ENCODE data around the gene HPSE2.
"Not testable (repeated sequence)": the region's sequence is repeated elsewhere in the genome, so short reads cannot be mapped to it uniquely, and the experiment has no call there.

HPSE2 gene

GRCh38 chr10:99005254-99005653, 230.4 kb downstream of the HPSE2 start:
- DNase-seq (ENCODE audit: low spot score) = no peak

GRCh38 chr10:99004738-99005137, 230.9 kb downstream of the HPSE2 start:
- DNase-seq (ENCODE audit: low spot score) = no peak

GRCh38 chr10:99002392-99002791, 233.3 kb downstream of the HPSE2 start:
- no peak for DNase-seq (ENCODE audit: low spot score)

- no peak for DNase-seq (ENCODE audit: low spot score)
These were observed 238.1 kb downstream of the HPSE2 start for GRCh38 chr10:98997596-98997995.

GRCh38 chr10:98994030-98994429, 241.6 kb downstream of the HPSE2 start:
- DNase-seq (ENCODE audit: low spot score) = no peak

GRCh38 chr10:98983751-98984150, 251.9 kb downstream of the HPSE2 start:
- DNase-seq (ENCODE audit: low spot score) = not testable (repeated sequence)

GRCh38 chr10:98980353-98980752, 255.3 kb downstream of the HPSE2 start:
- no peak for DNase-seq (ENCODE audit: low spot score)

GRCh38 chr10:98971464-98971863, 264.2 kb downstream of the HPSE2 start:
- no peak for DNase-seq (ENCODE audit: low spot score)

GRCh38 chr10:98967601-98968000, 268.1 kb downstream of the HPSE2 start:
- DNase-seq (ENCODE audit: low spot score) = no peak

GRCh38 chr10:98963608-98964007, 272.0 kb downstream of the HPSE2 start:
- DNase-seq (ENCODE audit: low spot score) = no peak

- no peak for DNase-seq (ENCODE audit: low spot score)
These were observed 276.3 kb downstream of the HPSE2 start for GRCh38 chr10:98959379-98959778.

- no peak for DNase-seq (ENCODE audit: low spot score)
These were observed 277.9 kb downstream of the HPSE2 start for GRCh38 chr10:98957801-98958200.

- no peak for DNase-seq (ENCODE audit: low spot score)
These were observed 278.9 kb downstream of the HPSE2 start for GRCh38 chr10:98956576-98957260.

- no peak for DNase-seq (ENCODE audit: low spot score)
These were observed 282.4 kb downstream of the HPSE2 start for GRCh38 chr10:98953251-98953650.

- DNase-seq (ENCODE audit: low spot score) = no peak
These were observed 284.2 kb downstream of the HPSE2 start for GRCh38 chr10:98951269-98952000.

- DNase-seq (ENCODE audit: low spot score) = no peak
These were observed 285.5 kb downstream of the HPSE2 start for GRCh38 chr10:98950106-98950505.

- no peak for DNase-seq (ENCODE audit: low spot score)
These were observed 286.3 kb downstream of the HPSE2 start for GRCh38 chr10:98949306-98949705.

- no peak for DNase-seq (ENCODE audit: low spot score)
These were observed 292.0 kb downstream of the HPSE2 start for GRCh38 chr10:98943681-98944080.

- no peak for DNase-seq (ENCODE audit: low spot score)
These were observed 305.9 kb downstream of the HPSE2 start for GRCh38 chr10:98929709-98930108.

GRCh38 chr10:98925651-98926050, 310.0 kb downstream of the HPSE2 start:
- DNase-seq (ENCODE audit: low spot score) = no peak

GRCh38 chr10:98924526-98924925, 311.1 kb downstream of the HPSE2 start:
- DNase-seq (ENCODE audit: low spot score) = no peak

- no peak for DNase-seq (ENCODE audit: low spot score)
These were observed 314.3 kb downstream of the HPSE2 start for GRCh38 chr10:98921316-98921715.

GRCh38 chr10:98920807-98921206, 314.8 kb downstream of the HPSE2 start:
- no peak for DNase-seq (ENCODE audit: low spot score)

GRCh38 chr10:98920360-98920759, 315.3 kb downstream of the HPSE2 start:
- DNase-seq (ENCODE audit: low spot score) = no peak
